H1 (cell line): ENCODE measurements around the gene NLRC5. TPM values are rescaled to one million over a fixed set of nuclear protein-coding genes. Genes with fewer than 3 reads are reported as not detected.
A peak's percentile ranks its signal among the peaks of the same experiment; 100 is the strongest.

Experiments
- CTCF ChIA-PET: fragments of 300-600 bp; sonication (Branson Sonifier 250); formaldehyde crosslinking; loops from one replicate; lab custom pipeline; 2021; ENCODE audit not compliant: partially characterized antibody; lab: Charles Lee
- POLR2A ChIA-PET: fragments of 300-600 bp; sonication (Branson Sonifier 250); formaldehyde crosslinking; loops from one replicate; lab custom pipeline; 2021; ENCODE audit warnings: inconsistent platforms; ENCODE audit not compliant: partially characterized antibody; lab: Charles Lee
- DNase-seq, 2 experiments: peaks; one replicate each; pipeline versions ENCODE4 v3.0.0 to v3.0.0-alpha.2; 2010 to 2022; ENCODE audit warnings: low spot score in 2 of 2, low read depth in 1 of 2, mixed read lengths in 1 of 2
- FAIRE-seq: peaks from 2 replicates; lab custom pipeline; 2011; peaks lifted over from hg19 to GRCh38; lab: Jason Lieb, UNC
- H2AFZ ChIP-seq: 2 replicates; pipeline ENCODE4 v1.8.1; 2012; ENCODE audit warnings: low read length, inconsistent platforms
- H2AK5ac ChIP-seq: 2 replicates; pipeline ENCODE4 v1.6.1; 2013; ENCODE audit warnings: low read depth, low read length
- H2BK120ac ChIP-seq: replicated peaks from 2 replicates; pipeline ENCODE3; 2013; ENCODE audit warnings: low read depth, low read length, inconsistent platforms
- H2BK12ac ChIP-seq: 2 replicates; pipeline ENCODE4 v1.6.1; 2013; ENCODE audit warnings: low read depth, low read length
- H2BK15ac ChIP-seq: 2 replicates; pipeline ENCODE4 v1.6.1; 2013; ENCODE audit warnings: low read length
- H2BK20ac ChIP-seq: 2 replicates; pipeline ENCODE4 v1.6.1; 2013; ENCODE audit warnings: low read length
- H2BK5ac ChIP-seq: 2 replicates; pipeline ENCODE4 v1.6.1; 2013; ENCODE audit warnings: low read depth, low read length
- H3K14ac ChIP-seq: 2 replicates; pipeline ENCODE4 v1.6.1; 2013; ENCODE audit warnings: inconsistent platforms; ENCODE audit not compliant: insufficient read length
- H3K18ac ChIP-seq: 2 replicates; pipeline ENCODE4 v1.6.1; 2013; ENCODE audit warnings: low read length; ENCODE audit errors: extremely low read depth
- H3K23ac ChIP-seq: 2 replicates; pipeline ENCODE4 v1.6.1; 2013; ENCODE audit warnings: inconsistent platforms; ENCODE audit not compliant: insufficient read length
- H3K23me2 ChIP-seq: 2 replicates; pipeline ENCODE4 v1.6.1; 2013; ENCODE audit warnings: low read depth, low read length
- H3K27ac ChIP-seq: 2 replicates; pipeline ENCODE4 v1.6.1; 2011; ENCODE audit warnings: low read depth, low read length, inconsistent platforms
- H3K27me3 ChIP-seq, 4 experiments: replicated peaks in 1 of 4; 1 replicate in 1 of 4; 2 replicates in 3 of 4; pipeline versions ENCODE4 v1.6.1 to v1.8.1; 2011 to 2013; ENCODE audit warnings: low read length in 3 of 4, mild to moderate bottlenecking in 3 of 4, inconsistent platforms in 2 of 4, mixed read lengths in 2 of 4, moderate library complexity in 1 of 4; ENCODE audit not compliant: control insufficient read depth in 3 of 4, insufficient read depth in 3 of 4; ENCODE audit errors: extremely low read depth in 1 of 4
- H3K36me3 ChIP-seq, 4 experiments: 2 replicates each; pipeline versions ENCODE4 v1.6.1 to v1.8.1; 2011 to 2013; ENCODE audit warnings: mild to moderate bottlenecking in 4 of 4, low read length in 3 of 4, moderate library complexity in 2 of 4, control low read depth in 1 of 4, inconsistent platforms in 1 of 4; ENCODE audit not compliant: insufficient read depth in 4 of 4, control insufficient read depth in 2 of 4
- H3K4ac ChIP-seq: replicated peaks from 2 replicates; pipeline ENCODE3; 2013; ENCODE audit warnings: low read length, low read depth, mixed read lengths, inconsistent platforms; ENCODE audit not compliant: insufficient read length
- H3K4me1 ChIP-seq, 4 experiments: replicated peaks in 1 of 4; 1 replicate in 1 of 4; 2 replicates in 3 of 4; pipeline versions ENCODE4 v1.6.1 to v1.8.1; 2011 to 2013; ENCODE audit warnings: low read length in 3 of 4, inconsistent platforms in 2 of 4, mixed read lengths in 1 of 4; ENCODE audit not compliant: insufficient read depth in 4 of 4, control insufficient read depth in 3 of 4
- H3K4me2 ChIP-seq, 2 experiments: 2 replicates each; pipeline versions ENCODE4 v1.6.1 to v1.8.1; 2011 to 2013; ENCODE audit warnings: low read depth in 2 of 2, low read length in 2 of 2, control low read depth in 1 of 2, inconsistent platforms in 1 of 2, mild to moderate bottlenecking in 1 of 2; ENCODE audit not compliant: insufficient read depth in 1 of 2
- H3K4me3 ChIP-seq, 4 experiments: fragments of 200-600, 300-600 bp in 1 of 4; sonication (generic), shearing (Covaris generic), sonication (Bioruptor Twin) in 1 of 4; 2 replicates each; pipeline versions ENCODE4 v1.5.1 to v1.8.1; 2011 to 2016; ENCODE audit warnings: low read length in 4 of 4, low read depth in 3 of 4, control low read depth in 2 of 4, inconsistent platforms in 2 of 4, mild to moderate bottlenecking in 2 of 4, mixed read lengths in 1 of 4, moderate library complexity in 1 of 4; ENCODE audit not compliant: insufficient read depth in 2 of 4; ENCODE audit errors: extremely low read depth in 1 of 4
- H3K56ac ChIP-seq: replicated peaks from 2 replicates; pipeline ENCODE3; 2013; ENCODE audit warnings: low read depth, mild to moderate bottlenecking, mixed read lengths, low read length, inconsistent platforms; ENCODE audit not compliant: insufficient read length
- H3K79me1 ChIP-seq: 2 replicates; pipeline ENCODE4 v1.6.1; 2013; ENCODE audit warnings: low read depth, low read length, control low read depth
- H3K79me2 ChIP-seq, 2 experiments: 2 replicates each; pipeline versions ENCODE4 v1.6.1 to v1.8.1; 2012 to 2013; ENCODE audit warnings: low read length in 2 of 2, mild to moderate bottlenecking in 2 of 2, inconsistent platforms in 1 of 2; ENCODE audit not compliant: insufficient read depth in 2 of 2, control insufficient read depth in 1 of 2
- H3K9ac ChIP-seq, 4 experiments: replicated peaks in 1 of 4; 1 replicate in 1 of 4; 2 replicates in 3 of 4; pipeline versions ENCODE4 v1.6.1 to v1.8.1; 2011 to 2013; ENCODE audit warnings: low read depth in 3 of 4, low read length in 3 of 4, control low read depth in 2 of 4, mild to moderate bottlenecking in 2 of 4, moderate library complexity in 2 of 4, inconsistent platforms in 1 of 4; ENCODE audit errors: extremely low read depth in 1 of 4
- H3K9me3 ChIP-seq, 2 experiments: 2 replicates each; pipeline versions ENCODE4 v1.6.1 to v1.8.1; 2012 to 2013; ENCODE audit warnings: mild to moderate bottlenecking in 2 of 2, moderate library complexity in 2 of 2, control low read depth in 1 of 2, inconsistent platforms in 1 of 2, low read depth in 1 of 2, low read length in 1 of 2, mixed read lengths in 1 of 2; ENCODE audit not compliant: insufficient read depth in 2 of 2
- H4K20me1 ChIP-seq, 2 experiments: replicated peaks in 1 of 2; 2 replicates each; pipeline versions ENCODE3 to v1.8.1; 2011 to 2013; ENCODE audit warnings: inconsistent platforms in 2 of 2, low read length in 2 of 2, mild to moderate bottlenecking in 1 of 2; ENCODE audit not compliant: insufficient read depth in 2 of 2, control insufficient read depth in 1 of 2
- H4K5ac ChIP-seq: 2 replicates; pipeline ENCODE4 v1.6.1; 2013; ENCODE audit warnings: low read length, low read depth, mixed read lengths, inconsistent platforms; ENCODE audit not compliant: insufficient read length
- H4K8ac ChIP-seq: 2 replicates; pipeline ENCODE4 v1.8.0; 2013; ENCODE audit warnings: mild to moderate bottlenecking, moderate library complexity, low read length, inconsistent platforms; ENCODE audit not compliant: insufficient read depth; ENCODE audit errors: extremely low read depth
- H4K91ac ChIP-seq: replicated peaks from 2 replicates; pipeline ENCODE3; 2013; ENCODE audit warnings: low read length, mixed read lengths, inconsistent platforms; ENCODE audit not compliant: insufficient read length
- EZH2 ChIP-seq: fragments of 200-600 bp; sonication (generic); IDR thresholded peaks from 2 replicates; pipeline ENCODE4 v1.7.1; 2012; ENCODE audit warnings: low read depth, mild to moderate bottlenecking, moderate library complexity, low read length, inconsistent platforms; ENCODE audit not compliant: severe bottlenecking
- WGBS, 2 experiments: shearing (Covaris generic) in 1 of 2; methylation state at CpG; one replicate each; pipeline versions ENCODE4 v1.1.6 to v1.1.7; 2013 to 2015; ENCODE audit warnings: low lambda C conversion rate in 2 of 2, mixed read lengths in 2 of 2, inconsistent platforms in 1 of 2, low coverage in 1 of 2, missing lambda C conversion rate in 1 of 2; ENCODE audit not compliant: insufficient replicate concordance in 2 of 2, insufficient coverage in 1 of 2, insufficient read length in 1 of 2; ENCODE audit errors: extremely low coverage in 1 of 2, missing lambda C conversion rate in 1 of 2; 5-methylcytosine and 5-hydroxymethylcytosine counted together
- polyA plus RNA-seq, 7 experiments: library from polyadenylated mRNA; depleted of rRNA in 3 of 7; stranded (reverse) in 5 of 7; unstranded in 2 of 7; fragments of >200 nt in 5 of 7; fragments of 200-250 nt in 2 of 7; gene quantifications; 1 replicate in 5 of 7; 2 replicates in 1 of 7; 4 replicates in 1 of 7; pipeline versions ENCODE4 v1.2.1 to v1.2.3, GENCODE V29; 2011 to 2013; ENCODE audit warnings: missing spikeins in 2 of 7, mixed read lengths in 2 of 7
- total RNA-seq: library from RNA; stranded (reverse); fragmentation: NEBNext Ultra II Directional; extraction: Animal tissue kit (Norgen Biotek cat#: 25700); gene quantifications from 2 replicates; pipeline ENCODE4 v1.2.1, GENCODE V29; 2021
- TF ChIP-seq, protein P1 (sequence below): IDR thresholded peaks from 2 replicates; pipeline ENCODE4 v1.6.1; 2011; ENCODE audit warnings: low read length, improper control_type of control experiment
- TF ChIP-seq, protein P2 (sequence below): IDR thresholded peaks from 2 replicates; pipeline ENCODE4 v1.6.1; 2012; ENCODE audit warnings: inconsistent platforms

Gene NLRC5
- total and polyA plus RNA-seq, 2 of the 8 experiments (the other 6 are each of a cell fraction or from before 2014, with no cell fraction given), result 2.2 to 3.2 TPM

DNA sequence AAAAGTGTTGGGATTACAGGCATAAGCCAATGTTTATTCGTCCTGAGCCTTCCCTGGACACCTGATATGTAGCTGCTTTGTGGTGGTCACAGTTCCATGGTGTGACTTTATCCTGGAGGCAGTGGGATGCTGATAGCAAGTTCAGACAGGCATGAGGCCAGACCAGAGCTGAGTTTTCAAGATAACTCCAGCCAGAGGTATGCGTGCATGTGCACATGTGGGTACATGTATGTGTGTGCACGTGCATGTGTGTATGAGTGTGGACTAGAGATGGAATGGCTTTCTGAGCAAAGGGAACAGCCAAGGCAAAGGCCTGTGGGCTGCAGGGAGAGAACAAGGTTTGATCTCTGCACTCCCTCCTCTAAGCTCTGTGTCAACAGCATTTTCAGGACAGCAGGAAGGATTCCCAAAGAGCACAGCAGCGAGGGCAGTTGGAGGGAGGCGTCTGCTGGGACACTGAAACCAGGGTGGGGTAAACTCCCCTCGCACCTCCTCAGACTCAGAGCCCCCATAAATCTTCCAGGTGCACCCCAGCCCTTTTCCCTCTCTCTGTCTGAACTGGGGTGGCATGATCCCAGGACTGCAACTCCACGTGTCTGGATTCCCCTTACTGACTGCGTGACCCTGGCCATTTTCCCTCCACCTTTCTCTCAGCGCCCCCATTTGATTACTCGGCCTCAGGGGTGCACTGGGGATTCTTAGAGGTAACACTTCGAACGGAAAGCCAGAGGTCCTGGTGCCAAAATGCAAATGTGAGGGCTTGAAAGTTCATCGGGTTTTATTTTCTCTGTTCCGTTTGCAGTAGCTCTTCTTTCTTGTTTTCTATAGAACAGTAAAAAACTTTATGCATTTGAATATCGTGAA, 15.3 kb downstream of the NLRC5 start:
- Histone ChIP-seq H3K4me1 (peaks cover 0 to 11% (median 6%) of the 10 kb centered on the region in 4 experiments; a peak in 4 of 7 replicates), H3K4me3 (no peak overlapping the region), H3K18ac (no peak overlapping the region), H2BK15ac (no peak overlapping the region), H3K9ac (no peak overlapping the region; a peak in 1 of 7 replicates), H3K79me1 (no peaks in the 10 kb centered on the region), H3K4me2 (no peak overlapping the region), H2BK12ac (no peak overlapping the region; the same call in 1 of the 2 replicates), H3K14ac (no peak overlapping the region), H2BK120ac (no peak overlapping the region), H3K23ac (no peak overlapping the region), H3K9me3 (no peaks in the 10 kb centered on the region), H4K20me1 (no peaks in the 10 kb centered on the region), H2AFZ (peak overlapping the region; percentile 69; the same call in 1 of the 2 replicates), H4K5ac (no peak overlapping the region), H3K23me2 (no peaks in the 10 kb centered on the region), H3K4ac (no peak overlapping the region)
- CTCF ChIA-PET, result interaction anchor here (1.2 to 2.2 kb wide), 8 partner anchors 8 to 47 kb away, joined by 3 to 11 read pairs (median 4); no protein-coding TSS in a partner anchor
- WGBS, 2 experiments, result 76% methylated on average over 15 of the region's 15 CpGs; no CpG with 5 or more reads in 1 of the 2 experiments
- DNase-seq, result no peak
- no peak for FAIRE-seq
- no peak for TF ChIP-seq EZH2
- TF ChIP-seq, protein P1, sequence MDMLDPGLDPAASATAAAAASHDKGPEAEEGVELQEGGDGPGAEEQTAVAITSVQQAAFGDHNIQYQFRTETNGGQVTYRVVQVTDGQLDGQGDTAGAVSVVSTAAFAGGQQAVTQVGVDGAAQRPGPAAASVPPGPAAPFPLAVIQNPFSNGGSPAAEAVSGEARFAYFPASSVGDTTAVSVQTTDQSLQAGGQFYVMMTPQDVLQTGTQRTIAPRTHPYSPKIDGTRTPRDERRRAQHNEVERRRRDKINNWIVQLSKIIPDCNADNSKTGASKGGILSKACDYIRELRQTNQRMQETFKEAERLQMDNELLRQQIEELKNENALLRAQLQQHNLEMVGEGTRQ, result no peak
- TF ChIP-seq, protein P2, sequence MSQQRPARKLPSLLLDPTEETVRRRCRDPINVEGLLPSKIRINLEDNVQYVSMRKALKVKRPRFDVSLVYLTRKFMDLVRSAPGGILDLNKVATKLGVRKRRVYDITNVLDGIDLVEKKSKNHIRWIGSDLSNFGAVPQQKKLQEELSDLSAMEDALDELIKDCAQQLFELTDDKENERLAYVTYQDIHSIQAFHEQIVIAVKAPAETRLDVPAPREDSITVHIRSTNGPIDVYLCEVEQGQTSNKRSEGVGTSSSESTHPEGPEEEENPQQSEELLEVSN, result peak; percentile 64; the same call in 1 of the 2 replicates
- TF ChIP-seq, all 59 proteins: peak for 1
- H2BK20ac ChIP-seq, result peak overlapping the region; percentile 37; the same call in 1 of the 2 replicates
- no peak overlapping the region for H2BK5ac ChIP-seq
- H3K27ac ChIP-seq, result no peak overlapping the region
- no peak overlapping the region for H3K56ac ChIP-seq
- no peaks in the 10 kb centered on the region for H3K79me2 ChIP-seq
- H3K36me3 ChIP-seq, result no peaks in the 10 kb centered on the region
- POLR2A ChIA-PET, result interaction anchor here (1.6 kb wide), 1 partner anchor 9 kb away, joined by 3 read pairs; no protein-coding TSS in a partner anchor
- H4K91ac ChIP-seq, result no peak overlapping the region
- no peak overlapping the region for H4K8ac ChIP-seq
- H3K27me3 ChIP-seq, result no peaks in the 10 kb centered on the region
- peak overlapping the region; percentile 87; the same call in 1 of the 2 replicates for H2AK5ac ChIP-seq
